HEK293T (cell line): ENCODE measurements around the gene NXN.
"Not testable (repeated sequence)": the region's sequence is repeated elsewhere in the genome, so short reads cannot be mapped to it uniquely, and the experiment has no call there.

ENCODE experiments used
- CTCF ChIA-PET: fragments of 350-600 bp; formaldehyde crosslinking; extraction: SDS; loops from one replicate; lab custom pipeline; 2021; ENCODE audit warnings: antibody characterized with exemption, inconsistent platforms; lab: Yijun Ruan, JAX
- POLR2A ChIA-PET: fragments of 350-600 bp; formaldehyde crosslinking; extraction: SDS; loops from one replicate; lab custom pipeline; 2020; ENCODE audit warnings: antibody characterized with exemption, inconsistent platforms; lab: Yijun Ruan, JAX
- DNase-seq: peaks from one replicate; pipeline ENCODE4 v3.0.0; 2012; ENCODE audit warnings: mixed read lengths; ENCODE audit errors: extremely low spot score
- ARNT ChIP-seq: fragments of 450-650 bp; IDR thresholded peaks from 2 replicates; pipeline ENCODE4 v1.6.1; 2017; ENCODE audit warnings: mild to moderate bottlenecking
- BHLHE40 ChIP-seq: fragments of 450-650 bp; IDR thresholded peaks from 2 replicates; pipeline ENCODE4 v1.6.1; 2016; ENCODE audit warnings: mild to moderate bottlenecking, moderate library complexity, borderline replicate concordance
- CTBP1 ChIP-seq: fragments of 450-650 bp; IDR thresholded peaks from 2 replicates; pipeline ENCODE4 v1.6.1; 2016; ENCODE audit warnings: borderline replicate concordance
- ELF4 ChIP-seq: fragments of 450-650 bp; IDR thresholded peaks from 2 replicates; pipeline ENCODE4 v1.6.1; 2017; ENCODE audit warnings: antibody characterized with exemption
- FOXA1 ChIP-seq: fragments of 450-650 bp; IDR thresholded peaks from 2 replicates; pipeline ENCODE4 v1.6.1; 2016; ENCODE audit warnings: mild to moderate bottlenecking
- FOXK2 ChIP-seq: fragments of 450-650 bp; IDR thresholded peaks from 2 replicates; pipeline ENCODE4 v1.6.1; 2016; ENCODE audit warnings: mild to moderate bottlenecking
- FOXM1 ChIP-seq: fragments of 450-650 bp; IDR thresholded peaks from 2 replicates; pipeline ENCODE4 v1.6.1; 2017; ENCODE audit warnings: mild to moderate bottlenecking, borderline replicate concordance
- HDGF ChIP-seq: fragments of 450-650 bp; IDR thresholded peaks from 2 replicates; pipeline ENCODE4 v1.6.1; 2017; ENCODE audit warnings: antibody characterized with exemption, borderline replicate concordance
- L3MBTL2 ChIP-seq: fragments of 450-650 bp; conservative IDR thresholded peaks from 2 replicates; pipeline ENCODE4 v1.6.1; 2016; ENCODE audit warnings: mild to moderate bottlenecking
- LEF1 ChIP-seq: fragments of 450-650 bp; IDR thresholded peaks from 2 replicates; pipeline ENCODE4 v1.6.1; 2017; ENCODE audit warnings: mild to moderate bottlenecking, borderline replicate concordance
- NFRKB ChIP-seq: fragments of 450-650 bp; IDR thresholded peaks from 2 replicates; pipeline ENCODE4 v1.6.1; 2016; ENCODE audit warnings: mild to moderate bottlenecking, moderate library complexity
- SP1 ChIP-seq: fragments of 450-650 bp; IDR thresholded peaks from 2 replicates; pipeline ENCODE4 v1.6.1; 2017
- SUZ12 ChIP-seq: fragments of 450-650 bp; IDR thresholded peaks from 2 replicates; pipeline ENCODE4 v1.6.1; 2016; ENCODE audit warnings: mild to moderate bottlenecking
- TARDBP ChIP-seq: fragments of 450-650 bp; IDR thresholded peaks from 2 replicates; pipeline ENCODE4 v1.6.1; 2016
- ZNF384 ChIP-seq: fragments of 450-650 bp; IDR thresholded peaks from 2 replicates; pipeline ENCODE4 v1.6.1; 2016
- TF ChIP-seq, protein P1 (sequence below): fragments of 450-650 bp; IDR thresholded peaks from 2 replicates; pipeline ENCODE4 v1.6.1; 2016

The NXN gene

DNA sequence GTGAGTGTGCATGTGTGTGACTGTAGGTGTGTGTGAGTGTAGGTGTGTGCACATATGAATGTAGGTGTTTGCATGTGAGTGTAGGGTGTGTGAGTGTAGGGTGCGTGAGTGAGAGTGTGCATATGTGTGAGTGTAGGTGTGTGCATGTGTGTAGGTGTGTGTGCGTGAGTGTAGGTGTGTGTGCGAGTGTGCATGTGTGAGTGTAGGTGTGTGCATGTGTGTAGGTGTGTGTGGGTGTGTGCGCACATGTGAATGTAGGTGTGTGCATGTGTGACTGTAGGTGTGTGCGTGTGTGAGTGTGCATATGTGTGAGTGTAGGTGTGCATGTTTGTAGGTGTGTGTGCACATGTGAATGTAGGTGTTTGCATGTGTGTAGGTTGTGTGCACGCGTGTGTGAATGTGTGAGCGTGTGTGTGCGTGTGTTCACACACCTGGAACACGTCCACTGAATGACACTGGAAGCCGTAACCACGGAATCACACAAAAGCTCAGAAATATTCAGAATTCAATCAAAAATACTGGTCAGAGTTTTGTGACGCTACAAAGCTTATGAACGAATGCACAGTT, 166.9 kb downstream of the NXN start:
- no peak for TF ChIP-seq L3MBTL2
- TF ChIP-seq FOXM1 = no peak
- TF ChIP-seq BHLHE40 = no peak
- no peak for TF ChIP-seq TARDBP
- TF ChIP-seq LEF1 = no peak
- TF ChIP-seq NFRKB = no peak
- no peak for TF ChIP-seq ARNT
- TF ChIP-seq, protein P1, sequence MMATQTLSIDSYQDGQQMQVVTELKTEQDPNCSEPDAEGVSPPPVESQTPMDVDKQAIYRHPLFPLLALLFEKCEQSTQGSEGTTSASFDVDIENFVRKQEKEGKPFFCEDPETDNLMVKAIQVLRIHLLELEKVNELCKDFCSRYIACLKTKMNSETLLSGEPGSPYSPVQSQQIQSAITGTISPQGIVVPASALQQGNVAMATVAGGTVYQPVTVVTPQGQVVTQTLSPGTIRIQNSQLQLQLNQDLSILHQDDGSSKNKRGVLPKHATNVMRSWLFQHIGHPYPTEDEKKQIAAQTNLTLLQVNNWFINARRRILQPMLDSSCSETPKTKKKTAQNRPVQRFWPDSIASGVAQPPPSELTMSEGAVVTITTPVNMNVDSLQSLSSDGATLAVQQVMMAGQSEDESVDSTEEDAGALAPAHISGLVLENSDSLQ = no peak
- no peak for TF ChIP-seq FOXA1
- no peak for TF ChIP-seq SP1
- TF ChIP-seq ELF4 = no peak
- TF ChIP-seq ZNF384 = no peak
- no peak for TF ChIP-seq SUZ12
- no peak for TF ChIP-seq CTBP1
- TF ChIP-seq FOXK2 = no peak
- no peak for TF ChIP-seq HDGF
- no peak for DNase-seq
- CTCF ChIA-PET = interaction anchor here (0.6 kb wide), 1 partner anchor 162 kb away, joined by 3 read pairs; no protein-coding TSS in a partner anchor
- POLR2A ChIA-PET = no interaction called here

DNA sequence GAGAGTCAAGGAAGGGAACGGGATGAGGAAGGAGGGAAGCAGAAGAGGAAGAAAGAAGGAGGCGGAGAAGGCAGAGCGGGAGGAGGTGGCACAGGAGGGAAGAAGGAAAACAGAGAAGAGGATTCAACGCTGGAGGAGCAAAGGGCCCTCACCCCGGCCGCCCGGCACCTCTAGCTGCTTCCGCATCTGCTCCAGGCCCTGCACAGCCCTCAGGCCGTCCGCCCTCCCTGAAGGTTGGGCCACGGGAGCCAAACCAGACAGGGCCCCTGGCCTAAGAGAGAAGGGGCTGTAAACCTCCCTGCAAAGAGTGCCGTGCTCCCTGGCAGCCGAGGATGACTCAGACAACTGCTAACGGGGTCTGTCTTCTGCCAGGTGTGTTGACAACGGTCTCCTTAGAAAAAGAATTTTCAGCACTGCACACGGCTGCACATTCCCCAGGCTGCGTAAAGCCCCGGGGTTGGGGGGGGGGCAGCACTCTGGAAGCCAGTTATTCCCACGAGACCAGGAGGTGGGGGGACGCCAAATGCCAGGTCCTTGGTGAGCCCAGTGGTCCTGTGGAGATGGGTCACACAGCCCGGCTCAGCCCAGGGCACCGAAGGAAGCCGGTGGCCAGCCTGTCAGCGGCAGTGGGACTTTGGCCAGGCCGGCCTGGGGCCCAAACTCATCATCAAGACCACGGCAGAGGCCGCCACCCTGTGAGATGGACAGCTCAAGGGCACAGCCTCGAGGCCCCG, 168.4 kb downstream of the NXN start:
- ChIA-PET CTCF (no interaction called here), POLR2A (no interaction called here)
- no peak for TF ChIP-seq SUZ12
- TF ChIP-seq SP1 = no peak
- no peak for TF ChIP-seq CTBP1
- no peak for TF ChIP-seq ZNF384
- no peak for TF ChIP-seq FOXM1
- no peak for TF ChIP-seq FOXA1
- TF ChIP-seq LEF1 = no peak
- TF ChIP-seq FOXK2 = no peak
- no peak for TF ChIP-seq NFRKB
- TF ChIP-seq, protein P1 = no peak
- no peak for TF ChIP-seq TARDBP
- no peak for TF ChIP-seq ELF4
- no peak for TF ChIP-seq ARNT
- TF ChIP-seq BHLHE40 = no peak
- TF ChIP-seq L3MBTL2 = no peak
- DNase-seq = no peak

DNA sequence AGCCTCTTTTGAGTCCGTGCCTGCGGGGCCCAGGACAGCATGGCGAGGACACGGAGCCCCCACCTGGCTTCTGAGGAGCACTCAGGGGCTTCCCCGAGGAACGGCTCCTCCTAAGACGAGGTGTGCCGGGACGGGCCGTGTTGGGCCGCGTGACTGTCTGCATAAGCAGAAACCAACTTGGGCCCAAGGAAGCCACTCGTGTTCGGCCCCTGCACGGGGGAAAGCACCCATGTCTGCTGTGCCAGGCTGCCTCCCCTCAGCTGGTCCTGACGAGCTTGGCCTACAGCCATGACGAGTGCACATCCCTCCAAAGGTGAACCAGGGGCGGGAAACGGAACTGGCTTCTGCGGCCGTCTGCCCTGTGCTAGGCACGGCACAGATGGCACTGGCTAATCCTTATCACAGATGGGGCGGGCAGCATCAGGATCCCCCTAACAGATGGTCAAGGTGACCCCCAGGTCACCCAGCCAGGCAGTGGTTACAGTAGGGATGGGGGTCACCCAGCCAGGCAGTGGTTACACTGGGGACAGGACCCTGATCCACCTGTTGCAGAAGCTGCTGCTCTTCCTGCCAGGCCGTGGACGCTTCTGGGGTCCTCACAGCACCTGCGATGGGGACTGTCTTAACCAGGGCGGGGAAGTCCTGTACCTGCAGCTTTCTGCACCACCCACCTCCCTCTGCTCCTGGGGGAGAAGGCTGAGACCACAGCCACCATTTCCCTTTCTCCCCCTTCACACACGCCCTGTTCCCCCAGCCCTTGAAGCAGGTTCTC, 171.9 kb downstream of the NXN start:
- CTCF ChIA-PET = no interaction called here
- POLR2A ChIA-PET = no interaction called here
- TF ChIP-seq ELF4 = no peak
- no peak for TF ChIP-seq FOXK2
- TF ChIP-seq, protein P1 = no peak
- no peak for TF ChIP-seq NFRKB
- TF ChIP-seq SP1 = no peak
- TF ChIP-seq FOXM1 = no peak
- no peak for TF ChIP-seq BHLHE40
- no peak for TF ChIP-seq ZNF384
- no peak for TF ChIP-seq HDGF
- TF ChIP-seq CTBP1 = no peak
- no peak for TF ChIP-seq SUZ12
- TF ChIP-seq ARNT = no peak
- no peak for TF ChIP-seq TARDBP
- TF ChIP-seq LEF1 = no peak
- no peak for TF ChIP-seq L3MBTL2
- TF ChIP-seq FOXA1 = no peak
- no peak for DNase-seq

DNA sequence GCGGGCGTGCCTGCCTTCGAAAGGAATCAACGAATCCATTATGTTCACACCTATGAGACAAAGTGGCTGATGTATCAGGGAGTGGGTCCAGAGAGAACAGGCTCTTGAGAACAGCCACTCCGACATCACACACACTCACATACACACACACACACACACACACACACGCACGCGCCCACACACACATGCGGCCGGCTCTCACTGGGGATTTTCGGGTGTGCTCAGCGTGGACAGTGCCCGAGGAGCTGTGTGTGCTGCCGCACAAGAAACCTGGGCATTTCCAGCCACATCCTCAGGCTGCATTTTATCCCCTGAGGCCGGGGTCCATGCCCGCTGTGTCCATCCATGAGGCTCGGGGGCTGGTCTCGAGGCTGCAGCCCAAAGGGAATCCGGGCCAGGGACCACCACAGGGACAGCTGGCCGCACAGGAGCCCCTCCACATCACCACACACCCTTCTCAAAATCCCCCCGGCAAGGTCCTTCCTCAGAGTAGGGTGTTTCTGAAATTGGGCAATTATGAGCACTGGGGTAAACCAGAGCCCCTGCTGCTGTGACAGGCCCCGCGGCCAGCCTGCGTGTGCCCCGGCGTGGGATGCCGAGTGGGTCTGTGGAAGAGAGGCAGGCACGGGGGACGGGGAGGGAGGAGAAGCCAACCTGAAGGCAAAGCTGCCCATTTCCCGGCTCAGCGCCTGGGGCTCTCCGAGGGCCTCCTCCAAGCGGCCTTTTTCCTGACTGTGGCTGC, 172.6 kb downstream of the NXN start:
- DNase-seq = no peak
- POLR2A ChIA-PET = no interaction called here
- TF ChIP-seq TARDBP = no peak
- TF ChIP-seq SUZ12 = no peak
- CTCF ChIA-PET = no interaction called here

DNA sequence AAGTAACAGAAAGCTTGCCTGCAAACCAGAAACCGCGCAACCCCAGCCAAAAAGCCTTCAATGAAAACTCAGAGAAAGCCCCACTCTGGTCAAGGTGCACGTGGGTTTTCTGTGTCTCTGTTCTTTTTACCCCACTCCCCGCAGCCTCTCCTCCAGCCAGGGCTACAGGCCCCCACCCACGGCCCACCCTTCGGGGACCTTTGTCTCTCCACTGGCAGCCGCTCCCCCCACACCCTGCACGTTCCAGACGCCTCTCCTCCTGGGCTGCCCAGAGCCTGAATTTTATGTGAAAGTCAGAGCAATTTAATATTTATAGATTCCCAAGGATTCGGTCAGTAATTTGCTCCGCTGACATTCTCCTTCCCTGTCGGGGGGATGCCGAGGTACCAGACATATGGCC, 173.2 kb downstream of the NXN start:
- no peak for TF ChIP-seq ZNF384
- TF ChIP-seq SP1 = no peak
- TF ChIP-seq TARDBP = no peak
- no peak for TF ChIP-seq SUZ12
- TF ChIP-seq ARNT = no peak
- no peak for TF ChIP-seq FOXM1
- TF ChIP-seq HDGF = no peak
- no peak for TF ChIP-seq FOXA1
- TF ChIP-seq NFRKB = no peak
- no peak for TF ChIP-seq FOXK2
- TF ChIP-seq, protein P1 = no peak
- POLR2A ChIA-PET = no interaction called here
- no peak for DNase-seq
- CTCF ChIA-PET = no interaction called here

DNA sequence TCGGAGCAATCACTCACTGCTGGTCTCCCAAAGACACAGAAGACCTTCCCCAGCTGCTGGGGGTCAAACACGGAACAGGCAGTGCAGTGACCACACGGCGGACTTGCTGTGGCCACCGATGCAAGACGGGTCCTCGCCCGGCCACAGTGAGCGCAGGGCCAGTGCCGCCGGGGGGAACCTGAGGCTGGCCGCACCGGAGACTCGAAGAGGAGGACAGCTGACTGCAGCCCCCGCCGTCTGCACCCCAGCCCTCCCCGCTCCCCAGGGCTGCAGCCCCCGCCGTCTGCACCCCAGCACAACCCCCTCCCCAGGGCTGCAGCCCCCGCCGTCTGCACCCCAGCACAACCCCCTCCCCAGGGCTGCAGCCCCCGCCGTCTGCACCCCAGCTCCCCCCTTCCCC, 173.7 kb downstream of the NXN start:
- DNase-seq, POLR2A ChIA-PET: not testable (repeated sequence)
- CTCF ChIA-PET = interaction anchor here (0.5 kb wide), 1 partner anchor 10 kb away, joined by 3 read pairs; no protein-coding TSS in a partner anchor
